Testis (tissue), 3 donors: ENCODE data around the gene FCHSD2. TPM values are rescaled to one million over a fixed set of nuclear protein-coding genes. Genes with fewer than 3 reads are reported as not detected.

ENCODE experiments used
- DNase-seq: peaks from one replicate; pipeline ENCODE4 v3.0.0-alpha.2; 2019
- H3K27ac ChIP-seq, 2 donors: fragments of 200-600 bp; sonication (generic); one replicate each; pipeline ENCODE4 v1.5.1; 2019
- H3K27me3 ChIP-seq: fragments of 200-600 bp; sonication (generic); one replicate; pipeline ENCODE4 v1.5.1; 2019
- H3K36me3 ChIP-seq: fragments of 200-600 bp; sonication (generic); one replicate; pipeline ENCODE4 v1.5.1; 2017; ENCODE audit warnings: low read depth; ENCODE audit errors: missing control alignments
- H3K4me1 ChIP-seq: fragments of 200-600 bp; sonication (generic); one replicate; pipeline ENCODE4 v1.5.1; 2019
- H3K4me3 ChIP-seq, 2 donors: fragments of 200-600 bp; sonication (generic); one replicate each; pipeline ENCODE4 v1.5.1; 2017 to 2019
- H3K9me3 ChIP-seq: fragments of 200-600 bp; sonication (generic); one replicate; pipeline ENCODE4 v1.5.1; 2017
- CTCF ChIP-seq, 3 experiments: fragments of 450-650 bp in 2 of 3; fragments of 200-600 bp in 1 of 3; sonication (generic) in 1 of 3; IDR thresholded peaks; one replicate each; pipeline ENCODE4 v1.5.1; 2016 to 2019; ENCODE audit warnings: antibody characterized with exemption in 3 of 3, mild to moderate bottlenecking in 2 of 3, moderate library complexity in 1 of 3
- POLR2A ChIP-seq: fragments of 450-650 bp; IDR thresholded peaks from one replicate; pipeline ENCODE4 v1.6.1; 2017; ENCODE audit warnings: antibody characterized with exemption, mild to moderate bottlenecking, moderate library complexity
- WGBS, 2 donors: methylation state at CpG; one replicate each; pipeline ENCODE4 v1.1.5; 2018; 5-methylcytosine and 5-hydroxymethylcytosine counted together
- intact Hi-C: fragments of 100-400 bp; cut with DNase I; formaldehyde crosslinking; loops from one replicate; pipeline ENCODE4 v1.15.1; 2023; ENCODE audit warnings: low total_unique reads
- polyA plus RNA-seq: library from polyadenylated mRNA; stranded (reverse); fragments of 350-450 nt; fragmentation: Illumina TruSeq; extraction: RNeasy Lipid Tissue Mini Kit (QIAGEN cat#74804); gene quantifications from one replicate; pipeline ENCODE4 v1.2.3, GENCODE V29; 2014; ENCODE audit warnings: low read depth, low replicate concordance; ENCODE audit not compliant: insufficient read depth
- total RNA-seq, 2 donors: library from RNA; depleted of rRNA; stranded (reverse); fragments of >200 nt; gene quantifications; one replicate each; pipeline ENCODE4 v1.2.3, GENCODE V29; 2016

The FCHSD2 gene
- total and polyA plus RNA-seq, 3 donors from 2014 or later, result 44.0 to 69.6 (median 65.9) TPM

- DNase-seq, result no peak
- Histone ChIP-seq H3K4me1 (no peaks in the 10 kb centered on the region), H3K27me3 (no peaks in the 10 kb centered on the region), H3K9me3 (no peaks in the 10 kb centered on the region), H3K4me3 (no peak overlapping the region), H3K36me3 (no peaks in the 10 kb centered on the region), H3K27ac (no peak overlapping the region)
- intact Hi-C loops, result no loop called here
- WGBS, 2 donors, result 79 to 90% methylated on average over 1 of the region's 1 CpG
- no peak for TF ChIP-seq POLR2A
- no peak for TF ChIP-seq CTCF (IDR thresholded peaks at IDR 0.05)
Measured at GRCh38 chr11:72932132-72932570, 210.0 kb downstream of the FCHSD2 start.

- Histone ChIP-seq H3K27ac (no peak overlapping the region), H3K9me3 (no peaks in the 10 kb centered on the region), H3K4me1 (no peaks in the 10 kb centered on the region), H3K36me3 (no peaks in the 10 kb centered on the region), H3K4me3 (no peak overlapping the region), H3K27me3 (no peaks in the 10 kb centered on the region)
- no peak for DNase-seq
- WGBS, 2 donors, result 71 to 81% methylated on average over 2 of the region's 2 CpGs
- TF ChIP-seq CTCF (IDR thresholded peaks at IDR 0.05) (no peak), POLR2A (no peak)
- intact Hi-C loops, result no loop called here
Measured at GRCh38 chr11:72930008-72930407, 212.1 kb downstream of the FCHSD2 start.

- intact Hi-C loops, result no loop called here
- Histone ChIP-seq H3K27ac (no peak overlapping the region), H3K36me3 (no peaks in the 10 kb centered on the region), H3K4me3 (no peak overlapping the region), H3K27me3 (no peaks in the 10 kb centered on the region), H3K9me3 (no peaks in the 10 kb centered on the region), H3K4me1 (no peaks in the 10 kb centered on the region)
- DNase-seq, result no peak
- WGBS, 2 donors, result 84 to 95% methylated on average over 1 of the region's 1 CpG
- no peak for TF ChIP-seq POLR2A
Measured at GRCh38 chr11:72929256-72929655, 212.9 kb downstream of the FCHSD2 start.

- H3K36me3 ChIP-seq, result no peaks in the 10 kb centered on the region
- no peak overlapping the region for H3K27ac ChIP-seq
- no peaks in the 10 kb centered on the region for H3K27me3 ChIP-seq
- no peak overlapping the region for H3K4me3 ChIP-seq
- H3K4me1 ChIP-seq, result no peaks in the 10 kb centered on the region
- intact Hi-C loops, result no loop called here
- DNase-seq, result no peak
- TF ChIP-seq POLR2A (no peak), CTCF (IDR thresholded peaks at IDR 0.05) (no peak)
- H3K9me3 ChIP-seq, result no peaks in the 10 kb centered on the region
Measured at GRCh38 chr11:72927380-72927779, 214.7 kb downstream of the FCHSD2 start.

GRCh38 chr11:72926076-72926475 is 216.0 kb downstream of the FCHSD2 start:
- Histone ChIP-seq H3K4me3 (no peak overlapping the region), H3K27me3 (no peaks in the 10 kb centered on the region), H3K9me3 (no peaks in the 10 kb centered on the region), H3K4me1 (peaks cover 4% of the 10 kb centered on the region), H3K36me3 (no peaks in the 10 kb centered on the region), H3K27ac (no peak overlapping the region)
- intact Hi-C loops, result no loop called here
- 93 to 100% methylated on average over 1 of the region's 1 CpG for WGBS, 2 donors
- no peak for DNase-seq
- no peak for TF ChIP-seq CTCF (IDR thresholded peaks at IDR 0.05)
- no peak for TF ChIP-seq POLR2A
